Neural cell (in vitro differentiated cells): ENCODE measurements around the gene MYPOP. TPM values are rescaled to one million over a fixed set of nuclear protein-coding genes. Genes with fewer than 3 reads are reported as not detected.

Experiments used
- H2AFZ ChIP-seq: fragments of 200-600, 300-800 bp; sonication (generic), shearing (Covaris generic); 2 replicates; pipeline ENCODE4 v1.6.0; 2014; ENCODE audit warnings: low read depth, mild to moderate bottlenecking, antibody characterized with exemption, low read length, moderate library complexity
- H3F3A ChIP-seq: fragments of 200-600 bp; shearing (Covaris generic); 2 replicates; pipeline ENCODE4 v1.6.1; 2016; ENCODE audit warnings: mild to moderate bottlenecking, moderate library complexity, mixed read lengths, antibody characterized with exemption, low read length; ENCODE audit not compliant: insufficient read depth, poor library complexity, severe bottlenecking
- H3K27ac ChIP-seq: fragments of 200-600, 300-800 bp; sonication (generic), shearing (Covaris generic); 2 replicates; pipeline ENCODE4 v1.5.1; 2014; ENCODE audit warnings: mild to moderate bottlenecking, low read length, moderate library complexity
- H3K27me3 ChIP-seq: fragments of 300-800, 200-600 bp; sonication (generic), shearing (Covaris generic); 2 replicates; pipeline ENCODE4 v1.6.0; 2014; ENCODE audit warnings: mild to moderate bottlenecking, low read depth, low read length, moderate library complexity; ENCODE audit not compliant: insufficient read depth
- H3K36me3 ChIP-seq: fragments of 300-800, 200-600 bp; sonication (generic), shearing (Covaris generic); 2 replicates; pipeline ENCODE4 v1.5.1; 2014; ENCODE audit warnings: mild to moderate bottlenecking, antibody characterized with exemption, low read length, moderate library complexity; ENCODE audit not compliant: insufficient read depth
- H3K4me2 ChIP-seq: fragments of 300-800, 200-600 bp; sonication (generic), shearing (Covaris generic); 2 replicates; pipeline ENCODE4 v1.6.0; 2014; ENCODE audit warnings: mild to moderate bottlenecking, low read length
- H3K4me3 ChIP-seq: fragments of 300-800, 200-600 bp; sonication (generic), shearing (Covaris generic); 2 replicates; pipeline ENCODE4 v1.5.1; 2014; ENCODE audit warnings: mild to moderate bottlenecking, low read length, moderate library complexity
- H3K79me2 ChIP-seq: fragments of 200-600 bp; shearing (Covaris generic); replicated peaks from 2 replicates; pipeline ENCODE4 v1.6.0; 2014; ENCODE audit warnings: mild to moderate bottlenecking, low read length, moderate library complexity; ENCODE audit not compliant: insufficient read depth
- H3K9ac ChIP-seq: fragments of 300-800, 200-600 bp; sonication (generic), shearing (Covaris generic); 2 replicates; pipeline ENCODE4 v1.6.1; 2016; ENCODE audit warnings: mild to moderate bottlenecking, low read length, mixed read lengths
- H3K9me2 ChIP-seq: fragments of 200-600 bp; shearing (Covaris generic); 2 replicates; pipeline ENCODE4 v1.6.1; 2016; ENCODE audit warnings: mild to moderate bottlenecking, low read length, mixed read lengths; ENCODE audit not compliant: insufficient read depth
- H3K9me3 ChIP-seq: fragments of 200-600, 300-800 bp; sonication (generic), shearing (Covaris generic); 2 replicates; pipeline ENCODE4 v1.6.1; 2016; ENCODE audit warnings: mild to moderate bottlenecking, mixed run types, low read length, moderate library complexity, mixed read lengths
- H4K20me1 ChIP-seq: fragments of 200-600 bp; shearing (Covaris generic); 2 replicates; pipeline ENCODE4 v1.6.1; 2016; ENCODE audit warnings: mild to moderate bottlenecking, mixed run types; ENCODE audit not compliant: insufficient read depth
- EP300 ChIP-seq: fragments of 450-650 bp; conservative IDR thresholded peaks from 2 replicates; pipeline ENCODE4 v1.6.1; 2014; ENCODE audit warnings: antibody characterized with exemption, mild to moderate bottlenecking, moderate library complexity; ENCODE audit not compliant: poor library complexity, severe bottlenecking
- EZH2 ChIP-seq: fragments of 200-600, 300-800 bp; shearing (Covaris generic), sonication (generic); IDR thresholded peaks from 2 replicates; pipeline ENCODE4 v1.6.1; 2014; ENCODE audit warnings: antibody characterized with exemption, low read length, borderline replicate concordance, mild to moderate bottlenecking; ENCODE audit not compliant: insufficient read depth, poor library complexity, severe bottlenecking
- MXI1 ChIP-seq: fragments of 450-650 bp; conservative IDR thresholded peaks from 2 replicates; pipeline ENCODE4 v1.6.1; 2014; ENCODE audit warnings: antibody characterized with exemption, mild to moderate bottlenecking; ENCODE audit not compliant: poor library complexity, severe bottlenecking
- POLR2AphosphoS5 ChIP-seq: IDR thresholded peaks from 2 replicates; pipeline ENCODE4 v1.6.1; 2012
- RAD21 ChIP-seq: fragments of 450-650 bp; conservative IDR thresholded peaks from 2 replicates; pipeline ENCODE4 v1.6.1; 2014; ENCODE audit warnings: antibody characterized with exemption, mild to moderate bottlenecking, moderate library complexity
- SMC3 ChIP-seq: fragments of 450-650 bp; conservative IDR thresholded peaks from 2 replicates; pipeline ENCODE4 v1.6.1; 2014; ENCODE audit warnings: antibody characterized with exemption, mild to moderate bottlenecking, moderate library complexity; ENCODE audit not compliant: poor library complexity
- TAF1 ChIP-seq: IDR thresholded peaks from 2 replicates; pipeline ENCODE4 v1.6.1; 2012; ENCODE audit warnings: low read depth
- polyA plus RNA-seq: library from polyadenylated mRNA; depleted of rRNA; stranded (reverse); fragments of >200 nt; gene quantifications from 2 replicates; pipeline ENCODE4 v1.2.3, GENCODE V29; 2014
- TF ChIP-seq, protein P1 (sequence below): IDR thresholded peaks from 2 replicates; pipeline ENCODE4 v1.6.1; 2012; ENCODE audit warnings: borderline replicate concordance
- TF ChIP-seq, protein P2 (sequence below): fragments of 450-650 bp; IDR thresholded peaks from 2 replicates; pipeline ENCODE4 v1.5.1; 2014; ENCODE audit warnings: antibody characterized with exemption, mild to moderate bottlenecking, moderate library complexity; ENCODE audit not compliant: poor library complexity, severe bottlenecking

The MYPOP gene
- polyA plus RNA-seq, 1 donor from 2014 or later: 0.90 TPM

DNA sequence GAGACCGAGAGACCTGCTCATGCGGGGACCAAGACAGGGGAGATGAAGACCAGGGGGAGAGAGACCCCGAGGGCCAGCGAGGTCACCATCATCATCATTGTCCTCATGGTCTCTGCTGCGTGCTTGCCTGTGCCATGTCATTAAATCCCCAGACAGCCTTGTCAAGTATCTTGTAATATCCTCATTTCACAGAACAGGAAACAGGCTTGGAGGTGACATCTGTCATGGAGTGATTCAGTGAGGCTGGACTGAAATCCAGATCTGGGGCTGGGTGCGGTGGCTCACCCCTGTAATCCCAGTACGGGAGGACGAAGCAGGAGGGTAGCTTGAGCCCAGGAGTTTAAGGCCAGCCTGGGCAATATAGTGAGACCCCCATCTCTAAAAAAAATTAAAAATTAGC, 18.0 kb upstream of the MYPOP start:
- H3K27ac ChIP-seq: no peak overlapping the region
- H3K36me3 ChIP-seq: no peaks in the 10 kb centered on the region
- no peaks in the 10 kb centered on the region for H3K27me3 ChIP-seq
- no peak overlapping the region for H3K4me2 ChIP-seq
- no peak overlapping the region for H3K9ac ChIP-seq
- no peaks in the 10 kb centered on the region for H3K79me2 ChIP-seq
- H3K9me3 ChIP-seq: no peaks in the 10 kb centered on the region
- no peaks in the 10 kb centered on the region for H3F3A ChIP-seq
- no peaks in the 10 kb centered on the region for H3K9me2 ChIP-seq
- no peak overlapping the region for H3K4me3 ChIP-seq
- TF ChIP-seq POLR2AphosphoS5: peak; percentile 4
- no peak for TF ChIP-seq RAD21
- H2AFZ ChIP-seq: no peak overlapping the region
- no peaks in the 10 kb centered on the region for H4K20me1 ChIP-seq

DNA sequence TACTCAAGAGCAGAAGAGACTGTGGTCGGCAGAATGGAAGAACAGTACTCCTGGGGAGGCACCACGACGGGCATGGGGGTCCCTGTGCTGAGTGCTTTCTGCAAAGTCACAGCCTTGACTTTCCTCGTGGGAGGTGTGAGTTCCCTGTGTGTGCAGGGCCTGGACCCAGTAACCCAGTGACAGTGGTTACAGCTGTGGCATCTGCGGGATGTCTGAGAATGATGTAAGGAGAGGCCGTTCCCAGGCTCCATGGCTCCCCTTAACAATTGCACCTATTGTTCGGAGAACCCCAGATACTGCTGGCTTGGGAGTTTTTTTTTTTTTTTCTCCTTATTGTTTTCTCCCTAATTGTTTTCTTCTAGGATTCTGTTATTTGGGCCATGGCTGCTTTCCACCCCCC, 17.3 kb upstream of the MYPOP start:
- Histone ChIP-seq H3K9me2 (no peaks in the 10 kb centered on the region), H3F3A (no peaks in the 10 kb centered on the region), H3K4me2 (no peak overlapping the region), H3K27me3 (no peaks in the 10 kb centered on the region), H3K9me3 (no peaks in the 10 kb centered on the region), H4K20me1 (no peaks in the 10 kb centered on the region), H3K27ac (no peak overlapping the region), H3K79me2 (no peaks in the 10 kb centered on the region), H3K36me3 (no peaks in the 10 kb centered on the region), H3K4me3 (no peak overlapping the region), H3K9ac (no peak overlapping the region), H2AFZ (no peak overlapping the region)
- TF ChIP-seq POLR2AphosphoS5 (peak; percentile 7), EP300 (no peak)
- TF ChIP-seq, protein P1, sequence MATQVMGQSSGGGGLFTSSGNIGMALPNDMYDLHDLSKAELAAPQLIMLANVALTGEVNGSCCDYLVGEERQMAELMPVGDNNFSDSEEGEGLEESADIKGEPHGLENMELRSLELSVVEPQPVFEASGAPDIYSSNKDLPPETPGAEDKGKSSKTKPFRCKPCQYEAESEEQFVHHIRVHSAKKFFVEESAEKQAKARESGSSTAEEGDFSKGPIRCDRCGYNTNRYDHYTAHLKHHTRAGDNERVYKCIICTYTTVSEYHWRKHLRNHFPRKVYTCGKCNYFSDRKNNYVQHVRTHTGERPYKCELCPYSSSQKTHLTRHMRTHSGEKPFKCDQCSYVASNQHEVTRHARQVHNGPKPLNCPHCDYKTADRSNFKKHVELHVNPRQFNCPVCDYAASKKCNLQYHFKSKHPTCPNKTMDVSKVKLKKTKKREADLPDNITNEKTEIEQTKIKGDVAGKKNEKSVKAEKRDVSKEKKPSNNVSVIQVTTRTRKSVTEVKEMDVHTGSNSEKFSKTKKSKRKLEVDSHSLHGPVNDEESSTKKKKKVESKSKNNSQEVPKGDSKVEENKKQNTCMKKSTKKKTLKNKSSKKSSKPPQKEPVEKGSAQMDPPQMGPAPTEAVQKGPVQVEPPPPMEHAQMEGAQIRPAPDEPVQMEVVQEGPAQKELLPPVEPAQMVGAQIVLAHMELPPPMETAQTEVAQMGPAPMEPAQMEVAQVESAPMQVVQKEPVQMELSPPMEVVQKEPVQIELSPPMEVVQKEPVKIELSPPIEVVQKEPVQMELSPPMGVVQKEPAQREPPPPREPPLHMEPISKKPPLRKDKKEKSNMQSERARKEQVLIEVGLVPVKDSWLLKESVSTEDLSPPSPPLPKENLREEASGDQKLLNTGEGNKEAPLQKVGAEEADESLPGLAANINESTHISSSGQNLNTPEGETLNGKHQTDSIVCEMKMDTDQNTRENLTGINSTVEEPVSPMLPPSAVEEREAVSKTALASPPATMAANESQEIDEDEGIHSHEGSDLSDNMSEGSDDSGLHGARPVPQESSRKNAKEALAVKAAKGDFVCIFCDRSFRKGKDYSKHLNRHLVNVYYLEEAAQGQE: no peak
- TF ChIP-seq, protein P2, sequence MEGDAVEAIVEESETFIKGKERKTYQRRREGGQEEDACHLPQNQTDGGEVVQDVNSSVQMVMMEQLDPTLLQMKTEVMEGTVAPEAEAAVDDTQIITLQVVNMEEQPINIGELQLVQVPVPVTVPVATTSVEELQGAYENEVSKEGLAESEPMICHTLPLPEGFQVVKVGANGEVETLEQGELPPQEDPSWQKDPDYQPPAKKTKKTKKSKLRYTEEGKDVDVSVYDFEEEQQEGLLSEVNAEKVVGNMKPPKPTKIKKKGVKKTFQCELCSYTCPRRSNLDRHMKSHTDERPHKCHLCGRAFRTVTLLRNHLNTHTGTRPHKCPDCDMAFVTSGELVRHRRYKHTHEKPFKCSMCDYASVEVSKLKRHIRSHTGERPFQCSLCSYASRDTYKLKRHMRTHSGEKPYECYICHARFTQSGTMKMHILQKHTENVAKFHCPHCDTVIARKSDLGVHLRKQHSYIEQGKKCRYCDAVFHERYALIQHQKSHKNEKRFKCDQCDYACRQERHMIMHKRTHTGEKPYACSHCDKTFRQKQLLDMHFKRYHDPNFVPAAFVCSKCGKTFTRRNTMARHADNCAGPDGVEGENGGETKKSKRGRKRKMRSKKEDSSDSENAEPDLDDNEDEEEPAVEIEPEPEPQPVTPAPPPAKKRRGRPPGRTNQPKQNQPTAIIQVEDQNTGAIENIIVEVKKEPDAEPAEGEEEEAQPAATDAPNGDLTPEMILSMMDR: no peak

DNA sequence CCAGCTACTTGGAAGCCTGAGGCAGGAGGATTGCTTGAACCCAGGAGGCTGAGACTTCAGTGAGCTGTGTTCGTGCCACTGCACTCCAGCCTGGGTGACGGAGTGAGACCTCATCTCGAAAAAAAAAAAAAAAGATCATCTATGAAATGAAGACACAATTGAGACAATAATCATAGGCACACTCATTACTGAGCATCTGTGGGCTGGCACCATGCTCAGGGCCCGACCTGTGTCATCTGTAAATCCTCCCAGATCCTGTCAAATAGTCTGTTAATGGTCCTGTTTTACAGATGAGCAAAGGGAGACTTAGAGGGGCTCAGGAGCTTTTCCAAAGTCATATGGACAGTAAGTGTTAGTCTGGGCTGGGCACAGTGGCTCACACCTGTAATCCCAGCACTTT, 16.3 kb upstream of the MYPOP start:
- H3K4me3 ChIP-seq: no peak overlapping the region
- no peak overlapping the region for H3K9ac ChIP-seq
- H3K27ac ChIP-seq: no peak overlapping the region
- no peak for TF ChIP-seq SMC3
- TF ChIP-seq, protein P1: no peak
- no peak for TF ChIP-seq RAD21
- no peak for TF ChIP-seq EP300
- no peak for TF ChIP-seq EZH2
- no peak for TF ChIP-seq POLR2AphosphoS5
- TF ChIP-seq, protein P2: no peak
- no peak for TF ChIP-seq TAF1
- TF ChIP-seq MXI1: no peak
- H4K20me1 ChIP-seq: no peaks in the 10 kb centered on the region
- no peaks in the 10 kb centered on the region for H3K9me3 ChIP-seq
- no peak overlapping the region for H3K4me2 ChIP-seq
- H3K36me3 ChIP-seq: no peaks in the 10 kb centered on the region
- H3K79me2 ChIP-seq: no peaks in the 10 kb centered on the region
- no peaks in the 10 kb centered on the region for H3F3A ChIP-seq
- H3K27me3 ChIP-seq: no peaks in the 10 kb centered on the region
- H3K9me2 ChIP-seq: no peaks in the 10 kb centered on the region
- H2AFZ ChIP-seq: no peak overlapping the region
